HEK293T (cell line): ENCODE data around the gene POTEG.
"Not testable (repeated sequence)": the region's sequence is repeated elsewhere in the genome, so short reads cannot be mapped to it uniquely, and the experiment has no call there.

ENCODE experiments used
- BHLHE40 ChIP-seq: fragments of 450-650 bp; IDR thresholded peaks from 2 replicates; pipeline ENCODE4 v1.6.1; 2016; ENCODE audit warnings: mild to moderate bottlenecking, moderate library complexity, borderline replicate concordance
- ELF4 ChIP-seq: fragments of 450-650 bp; IDR thresholded peaks from 2 replicates; pipeline ENCODE4 v1.6.1; 2017; ENCODE audit warnings: antibody characterized with exemption
- FOXA1 ChIP-seq: fragments of 450-650 bp; IDR thresholded peaks from 2 replicates; pipeline ENCODE4 v1.6.1; 2016; ENCODE audit warnings: mild to moderate bottlenecking
- LEF1 ChIP-seq: fragments of 450-650 bp; IDR thresholded peaks from 2 replicates; pipeline ENCODE4 v1.6.1; 2017; ENCODE audit warnings: mild to moderate bottlenecking, borderline replicate concordance
- NFRKB ChIP-seq: fragments of 450-650 bp; IDR thresholded peaks from 2 replicates; pipeline ENCODE4 v1.6.1; 2016; ENCODE audit warnings: mild to moderate bottlenecking, moderate library complexity
- PKNOX1 ChIP-seq: fragments of 450-650 bp; IDR thresholded peaks from 2 replicates; pipeline ENCODE4 v1.6.1; 2016
- SP1 ChIP-seq: fragments of 450-650 bp; IDR thresholded peaks from 2 replicates; pipeline ENCODE4 v1.6.1; 2017
- TARDBP ChIP-seq: fragments of 450-650 bp; IDR thresholded peaks from 2 replicates; pipeline ENCODE4 v1.6.1; 2016

- not testable (repeated sequence) for TF ChIP-seq ELF4, SP1, LEF1, TARDBP, NFRKB, PKNOX1, BHLHE40, FOXA1
These were observed 11.6 kb upstream of the POTEG start for GRCh38 chr14:19445761-19446160.
